HEK293 (cell line): ENCODE results near the gene DKK3.

Experiments used
- BCL11A ChIP-seq: fragments of 450-650 bp; formaldehyde crosslinking; IDR thresholded peaks from 2 replicates; pipeline ENCODE4 v1.5.1; 2016; ENCODE audit warnings: low read depth, missing biosample characterization, missing genetic modification characterization
- BCL6B ChIP-seq: fragments of 450-650 bp; formaldehyde crosslinking; IDR thresholded peaks from 2 replicates; pipeline ENCODE4 v1.5.1; 2017; ENCODE audit warnings: missing biosample characterization, missing genetic modification characterization
- GLI2 ChIP-seq: fragments of 450-650 bp; formaldehyde crosslinking; IDR thresholded peaks from 2 replicates; pipeline ENCODE4; 2017; ENCODE audit warnings: missing biosample characterization, missing genetic modification characterization, low read depth, borderline replicate concordance
- IKZF3 ChIP-seq: fragments of 450-650 bp; IDR thresholded peaks from 2 replicates; pipeline ENCODE4 v1.5.0; 2018; ENCODE audit warnings: missing biosample characterization, mild to moderate bottlenecking, missing genetic modification characterization, moderate library complexity
- MYNN ChIP-seq: fragments of 450-650 bp; formaldehyde crosslinking; IDR thresholded peaks from 2 replicates; pipeline ENCODE4 v1.5.1; 2016; ENCODE audit warnings: missing biosample characterization, missing genetic modification characterization, borderline replicate concordance
- PRDM10 ChIP-seq: fragments of 450-650 bp; formaldehyde crosslinking; IDR thresholded peaks from 2 replicates; pipeline ENCODE4 v1.5.1; 2016; ENCODE audit warnings: missing biosample characterization, missing genetic modification characterization
- SETDB1 ChIP-seq: IDR thresholded peaks from one replicate; pipeline ENCODE4 v1.6.1; 2017; ENCODE audit warnings: mild to moderate bottlenecking, low read length, moderate library complexity, mixed read lengths; ENCODE audit not compliant: insufficient read length
- SP3 ChIP-seq: fragments of 450-650 bp; formaldehyde crosslinking; IDR thresholded peaks from 2 replicates; pipeline ENCODE4 v1.5.1; 2016; ENCODE audit warnings: missing biosample characterization, missing genetic modification characterization
- SP7 ChIP-seq: fragments of 450-650 bp; formaldehyde crosslinking; IDR thresholded peaks from 2 replicates; pipeline ENCODE4 v1.5.1; 2016; ENCODE audit warnings: missing biosample characterization, missing genetic modification characterization
- ZBTB44 ChIP-seq: fragments of 450-650 bp; IDR thresholded peaks from 2 replicates; pipeline ENCODE4 v1.5.1; 2018; ENCODE audit warnings: missing biosample characterization, mild to moderate bottlenecking, missing genetic modification characterization
- ZEB2 ChIP-seq: fragments of 450-650 bp; formaldehyde crosslinking; IDR thresholded peaks from 2 replicates; pipeline ENCODE4 v1.5.1; 2016; ENCODE audit warnings: missing biosample characterization, missing genetic modification characterization
- ZFP69B ChIP-seq: fragments of 450-650 bp; formaldehyde crosslinking; IDR thresholded peaks from 2 replicates; pipeline ENCODE4 v1.5.1; 2016; ENCODE audit warnings: missing biosample characterization, missing genetic modification characterization
- ZNF133 ChIP-seq: fragments of 450-650 bp; formaldehyde crosslinking; IDR thresholded peaks from 2 replicates; pipeline ENCODE4 v1.5.1; 2016; ENCODE audit warnings: missing biosample characterization, missing genetic modification characterization
- ZNF184 ChIP-seq: fragments of 450-650 bp; IDR thresholded peaks from 2 replicates; pipeline ENCODE4 v1.5.1; 2018; ENCODE audit warnings: missing biosample characterization, mild to moderate bottlenecking, missing genetic modification characterization
- ZNF2 ChIP-seq: fragments of 450-650 bp; formaldehyde crosslinking; IDR thresholded peaks from 2 replicates; pipeline ENCODE4 v1.5.1; 2016; ENCODE audit warnings: missing biosample characterization, missing genetic modification characterization
- ZNF24 ChIP-seq: fragments of 450-650 bp; formaldehyde crosslinking; IDR thresholded peaks from 2 replicates; pipeline ENCODE4 v1.5.1; 2016; ENCODE audit warnings: missing biosample characterization, missing genetic modification characterization
- ZNF311 ChIP-seq: fragments of 450-650 bp; formaldehyde crosslinking; IDR thresholded peaks from 2 replicates; pipeline ENCODE4 v1.5.1; 2017; ENCODE audit warnings: missing biosample characterization, missing genetic modification characterization, borderline replicate concordance
- ZNF335 ChIP-seq: fragments of 450-650 bp; formaldehyde crosslinking; conservative IDR thresholded peaks from 2 replicates; pipeline ENCODE4 v1.5.1; 2016; ENCODE audit warnings: missing biosample characterization, missing genetic modification characterization
- ZNF366 ChIP-seq: fragments of 450-650 bp; formaldehyde crosslinking; conservative IDR thresholded peaks from 2 replicates; pipeline ENCODE4 v1.5.1; 2016; ENCODE audit warnings: missing biosample characterization, missing genetic modification characterization
- ZNF629 ChIP-seq: fragments of 450-650 bp; formaldehyde crosslinking; IDR thresholded peaks from 2 replicates; pipeline ENCODE4 v1.5.1; 2017; ENCODE audit warnings: missing biosample characterization, missing genetic modification characterization
- ZNF654 ChIP-seq: fragments of 450-650 bp; formaldehyde crosslinking; IDR thresholded peaks from 2 replicates; pipeline ENCODE4 v1.5.1; 2016; ENCODE audit warnings: low read depth, missing biosample characterization, missing genetic modification characterization
- ZSCAN16 ChIP-seq: fragments of 450-650 bp; formaldehyde crosslinking; IDR thresholded peaks from 2 replicates; pipeline ENCODE4 v1.5.1; 2016; ENCODE audit warnings: missing biosample characterization, missing genetic modification characterization
- ZSCAN4 ChIP-seq: fragments of 450-650 bp; formaldehyde crosslinking; IDR thresholded peaks from 2 replicates; pipeline ENCODE4 v1.5.1; 2017; ENCODE audit warnings: missing biosample characterization, missing genetic modification characterization
- ZXDB ChIP-seq: fragments of 450-650 bp; formaldehyde crosslinking; IDR thresholded peaks from 2 replicates; pipeline ENCODE4 v1.5.1; 2016; ENCODE audit warnings: missing biosample characterization, missing genetic modification characterization

Gene DKK3

GRCh38 chr11:12043959-12044791 is 35.7 kb upstream of the DKK3 start (continued):
- peak; percentile 58 for TF ChIP-seq ZEB2 (tag by site-specific recombination)
- peak; percentile 62 for TF ChIP-seq ZNF335
- peak; percentile 40; the same call in 1 of the 2 replicates for TF ChIP-seq ZXDB (tag by site-specific recombination)
- no peak for TF ChIP-seq GLI2 (tag by site-specific recombination)
- no peak for TF ChIP-seq ZNF133
- TF ChIP-seq BCL6B: no peak
- peak; percentile 51 for TF ChIP-seq SETDB1
- TF ChIP-seq ZNF629 (tag by site-specific recombination): peak; percentile 41; the same call in 1 of the 2 replicates
- peak; percentile 71; the same call in 1 of the 2 replicates for TF ChIP-seq BCL11A (tag by site-specific recombination)
- no peak for TF ChIP-seq ZSCAN16 (tag by site-specific recombination)
- TF ChIP-seq SP7 (tag by site-specific recombination): 0 out of 2 replicates have a peak, but pooled peaks have one; percentile 41
- peak; percentile 47; the same call in 1 of the 2 replicates for TF ChIP-seq IKZF3
- TF ChIP-seq ZSCAN4 (tag by site-specific recombination): peak; percentile 82
- TF ChIP-seq MYNN: peak; percentile 41; the same call in 1 of the 2 replicates
- TF ChIP-seq ZNF654 (tag by site-specific recombination): peak; percentile 93
- 0 out of 2 replicates have a peak, but pooled peaks have one; percentile 9 for TF ChIP-seq ZNF184 (tag by site-specific recombination)
- TF ChIP-seq ZNF24 (tag by site-specific recombination): no peak
- TF ChIP-seq ZNF311: no peak
- TF ChIP-seq ZFP69B: peak; percentile 28; the same call in 1 of the 2 replicates
- peak; percentile 36; the same call in 1 of the 2 replicates for TF ChIP-seq ZNF366 (tag by site-specific recombination)
- TF ChIP-seq ZBTB44 (tag by site-specific recombination): no peak
- peak; percentile 43; the same call in 1 of the 2 replicates for TF ChIP-seq PRDM10 (tag by site-specific recombination)
- TF ChIP-seq ZNF2 (tag by site-specific recombination): 0 out of 2 replicates have a peak, but pooled peaks have one; percentile 57
- 0 out of 2 replicates have a peak, but pooled peaks have one; percentile 22 for TF ChIP-seq SP3 (tag by site-specific recombination)
- TF ChIP-seq, all 188 proteins: peak for 29
